Loucy (cell line): ENCODE measurements around the gene ZKSCAN3.
"Not testable (repeated sequence)": the region's sequence is repeated elsewhere in the genome, so short reads cannot be mapped to it uniquely, and the experiment has no call there.

Experiments
- H2AFZ ChIP-seq: fragments of 200-600 bp; sonication (generic); 2 replicates; pipeline ENCODE4 v1.6.0; 2016; ENCODE audit warnings: antibody characterized with exemption, mild to moderate bottlenecking, low read length, moderate library complexity
- H3F3A ChIP-seq: fragments of 200-600 bp; 2 replicates; pipeline ENCODE4 v1.6.0; 2016; ENCODE audit warnings: antibody characterized with exemption, low read depth, mild to moderate bottlenecking
- H3K27me3 ChIP-seq: fragments of 200-600 bp; sonication (generic); 2 replicates; pipeline ENCODE4 v1.6.1; 2014; ENCODE audit warnings: low read length, mild to moderate bottlenecking; ENCODE audit not compliant: insufficient read depth, poor library complexity, severe bottlenecking
- H3K36me3 ChIP-seq: fragments of 200-600 bp; sonication (generic); 2 replicates; pipeline ENCODE4 v1.6.1; 2016; ENCODE audit warnings: low read length; ENCODE audit not compliant: insufficient read depth
- H3K4me1 ChIP-seq: fragments of 200-600 bp; sonication (generic); 2 replicates; pipeline ENCODE4 v1.5.1; 2014; ENCODE audit warnings: low read length, mild to moderate bottlenecking; ENCODE audit not compliant: insufficient read depth, poor library complexity, severe bottlenecking
- H3K4me2 ChIP-seq: fragments of 200-600 bp; sonication (generic); 2 replicates; pipeline ENCODE4 v1.6.0; 2014; ENCODE audit warnings: antibody characterized with exemption, low read length, low read depth, mild to moderate bottlenecking; ENCODE audit not compliant: poor library complexity, severe bottlenecking
- H3K4me3 ChIP-seq: fragments of 200-600 bp; sonication (generic); 2 replicates; pipeline ENCODE4 v1.5.1; 2014; ENCODE audit warnings: low read length, mild to moderate bottlenecking, mixed read lengths; ENCODE audit not compliant: poor library complexity, severe bottlenecking
- H3K79me2 ChIP-seq: fragments of 200-600 bp; sonication (generic); 2 replicates; pipeline ENCODE4 v1.6.1; 2014; ENCODE audit warnings: low read length; ENCODE audit not compliant: insufficient read depth
- H3K9ac ChIP-seq: fragments of 200-600 bp; sonication (generic); 2 replicates; pipeline ENCODE4 v1.6.0; 2014; ENCODE audit warnings: mild to moderate bottlenecking, low read depth, low read length, moderate library complexity; ENCODE audit not compliant: poor library complexity, severe bottlenecking
- H3K9me2 ChIP-seq: fragments of 200-600 bp; sonication (generic); replicated peaks from 2 replicates; pipeline ENCODE4 v1.6.1; 2016; ENCODE audit warnings: low read depth, low read length, mixed read lengths
- H3K9me3 ChIP-seq: fragments of 200-600 bp; sonication (generic); 2 replicates; pipeline ENCODE4 v1.6.1; 2014; ENCODE audit warnings: mild to moderate bottlenecking, antibody characterized with exemption, low read length, low read depth; ENCODE audit not compliant: insufficient read depth
- H4K20me1 ChIP-seq: fragments of 200-600 bp; sonication (generic); 2 replicates; pipeline ENCODE4 v1.6.0; 2014; ENCODE audit warnings: antibody characterized with exemption, low read length, mild to moderate bottlenecking; ENCODE audit not compliant: insufficient read depth, poor library complexity, severe bottlenecking
- CTCF ChIP-seq: fragments of 200-600 bp; sonication (generic); conservative IDR thresholded peaks from 2 replicates; pipeline ENCODE4 v1.5.1; 2014; ENCODE audit warnings: mild to moderate bottlenecking, antibody characterized with exemption, low read length
- EZH2phosphoT487 ChIP-seq: fragments of 200-600 bp; IDR thresholded peaks from 2 replicates; pipeline ENCODE4 v1.6.1; 2018; ENCODE audit warnings: antibody characterized with exemption, mild to moderate bottlenecking, moderate library complexity, borderline replicate concordance

Gene ZKSCAN3

GRCh38 chr6:28311139-28311823, 38.5 kb upstream of the ZKSCAN3 start:
- Histone ChIP-seq H3K9ac (no peak overlapping the region), H3K4me2 (no peak overlapping the region), H3K9me3 (no peaks in the 10 kb centered on the region), H3F3A (no peaks in the 10 kb centered on the region), H4K20me1 (no peaks in the 10 kb centered on the region), H2AFZ (no peak overlapping the region), H3K4me1 (no peaks in the 10 kb centered on the region), H3K79me2 (no peaks in the 10 kb centered on the region), H3K27me3 (no peaks in the 10 kb centered on the region), H3K4me3 (no peak overlapping the region), H3K36me3 (no peaks in the 10 kb centered on the region), H3K9me2 (no peaks in the 10 kb centered on the region)
- TF ChIP-seq CTCF: no peak
- no peak for TF ChIP-seq EZH2phosphoT487

- H3F3A ChIP-seq: no peaks in the 10 kb centered on the region
- no peaks in the 10 kb centered on the region for H3K27me3 ChIP-seq
- H3K9me3 ChIP-seq: no peaks in the 10 kb centered on the region
- no peaks in the 10 kb centered on the region for H3K9me2 ChIP-seq
- no peaks in the 10 kb centered on the region for H3K36me3 ChIP-seq
- H3K9ac ChIP-seq: no peak overlapping the region
- no peak overlapping the region for H3K4me2 ChIP-seq
- no peaks in the 10 kb centered on the region for H3K4me1 ChIP-seq
- H3K4me3 ChIP-seq: no peak overlapping the region
- TF ChIP-seq CTCF (no peak), EZH2phosphoT487 (no peak)
- no peak overlapping the region for H2AFZ ChIP-seq
- no peaks in the 10 kb centered on the region for H4K20me1 ChIP-seq
- H3K79me2 ChIP-seq: no peaks in the 10 kb centered on the region
These were observed 36.8 kb upstream of the ZKSCAN3 start for GRCh38 chr6:28312939-28313338.

- Histone ChIP-seq H3K4me3 (no peak overlapping the region), H3F3A (no peaks in the 10 kb centered on the region), H3K9ac (no peak overlapping the region), H3K4me1 (no peaks in the 10 kb centered on the region), H3K9me2 (no peaks in the 10 kb centered on the region), H3K27me3 (no peaks in the 10 kb centered on the region), H3K9me3 (no peaks in the 10 kb centered on the region), H3K36me3 (no peaks in the 10 kb centered on the region), H4K20me1 (no peaks in the 10 kb centered on the region), H3K4me2 (no peak overlapping the region), H3K79me2 (no peaks in the 10 kb centered on the region), H2AFZ (no peak overlapping the region)
- TF ChIP-seq EZH2phosphoT487 (no peak), CTCF (no peak)
These were observed 34.1 kb upstream of the ZKSCAN3 start for GRCh38 chr6:28315628-28316027.

- H3K4me2 ChIP-seq, H3K4me1 ChIP-seq, H3K27me3 ChIP-seq, H3K9me3 ChIP-seq, H4K20me1 ChIP-seq, H3K79me2 ChIP-seq, H3K9ac ChIP-seq, H2AFZ ChIP-seq, H3F3A ChIP-seq, H3K36me3 ChIP-seq, H3K4me3 ChIP-seq, H3K9me2 ChIP-seq: not testable (repeated sequence)
These were observed 31.9 kb upstream of the ZKSCAN3 start for GRCh38 chr6:28317866-28318265.
